Glomerular visceral epithelial cell (primary cell): ENCODE results near the gene RASGRP3.
A peak's percentile ranks its signal among the peaks of the same experiment; 100 is the strongest.

Experiments used
- DNase-seq: peaks from one replicate; pipeline ENCODE4 v3.0.0-alpha.2; 2016; ENCODE audit errors: extremely low spot score

The RASGRP3 gene

DNA sequence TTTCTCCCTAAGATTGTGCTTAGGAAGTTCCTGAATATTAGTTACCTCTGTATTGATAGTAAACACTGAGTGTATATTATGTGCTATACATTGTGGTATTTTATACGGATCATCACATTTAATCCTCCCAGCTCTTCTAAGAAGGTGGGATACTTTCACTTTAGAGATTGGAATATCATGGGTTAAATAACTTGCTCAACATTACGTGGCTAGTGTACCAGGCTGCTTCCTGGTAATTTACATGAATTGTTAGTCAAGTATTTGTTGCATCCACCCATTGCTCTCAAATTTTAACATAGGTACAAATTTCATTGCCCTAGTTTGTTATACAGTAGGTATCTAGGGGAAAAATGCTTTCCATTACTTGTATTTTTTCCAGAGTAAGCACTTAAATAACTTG lies 101.2 kb downstream of the RASGRP3 start:
- no peak for DNase-seq

- no peak for DNase-seq
Observed at GRCh38 chr2:33579227-33579626, 102.8 kb downstream of the RASGRP3 start.

GRCh38 chr2:33581872-33582271 lies 105.4 kb downstream of the RASGRP3 start:
- no peak for DNase-seq

GRCh38 chr2:33583194-33583938 lies 106.9 kb downstream of the RASGRP3 start:
- DNase-seq = peak; percentile 20

DNA sequence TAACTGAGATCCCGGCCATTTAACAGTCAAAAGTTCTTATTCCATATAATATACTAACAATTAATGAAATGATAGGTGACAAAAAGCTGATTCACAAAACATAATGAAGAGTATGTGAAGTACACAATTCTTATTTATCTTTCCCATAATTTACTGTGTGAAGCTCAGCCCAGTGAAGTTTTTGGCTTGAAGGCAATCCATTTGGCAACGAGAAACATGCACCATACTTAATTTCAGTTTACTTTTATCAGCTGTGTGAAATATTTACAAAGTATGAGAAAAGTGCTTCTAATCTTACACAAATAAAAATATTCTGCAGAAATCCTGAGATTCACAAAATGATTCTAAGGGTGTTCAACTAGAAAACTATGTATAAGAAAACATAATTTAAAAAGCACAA lies 110.3 kb downstream of the RASGRP3 start:
- DNase-seq = no peak

GRCh38 chr2:33588232-33588631 lies 111.8 kb downstream of the RASGRP3 start:
- no peak for DNase-seq

DNA sequence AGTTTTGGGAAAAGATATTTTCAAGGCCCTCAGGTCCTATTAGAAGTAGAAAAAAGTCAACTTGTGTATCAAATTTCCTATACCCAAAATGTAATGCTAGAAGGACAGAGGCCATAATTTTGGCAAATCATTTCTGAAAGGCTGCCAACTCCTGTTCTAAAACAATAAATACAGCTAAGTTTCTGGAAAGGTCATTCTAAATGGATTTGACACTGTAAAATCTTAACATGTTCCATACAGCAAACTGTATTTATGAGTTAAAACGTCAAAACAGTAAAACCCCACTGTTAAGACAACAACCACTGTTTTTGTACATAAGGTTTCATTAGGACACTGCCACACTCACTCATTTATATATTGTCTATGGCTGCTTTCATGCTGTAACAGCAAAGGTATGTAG lies 113.0 kb downstream of the RASGRP3 start:
- no peak for DNase-seq

GRCh38 chr2:33595385-33595784 lies 118.9 kb downstream of the RASGRP3 start:
- DNase-seq = no peak

DNA sequence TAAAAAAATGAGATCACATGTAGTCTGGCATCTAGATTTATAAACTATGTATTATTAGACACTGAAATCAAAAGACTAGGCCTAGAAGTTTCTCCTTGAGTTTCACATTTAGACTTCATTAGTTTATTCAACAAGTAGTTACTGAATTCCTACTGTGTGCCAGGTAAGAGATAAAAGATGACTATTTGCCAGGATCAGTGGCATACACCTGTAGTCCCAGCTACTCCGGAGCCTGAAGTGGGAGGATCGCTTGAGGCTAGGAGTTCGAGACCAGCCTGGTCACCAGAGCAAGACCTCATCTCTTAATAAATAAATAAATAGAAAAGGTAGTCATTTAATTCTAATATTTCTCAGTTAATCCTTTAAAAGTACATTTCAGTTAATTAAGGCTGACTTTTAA lies 120.6 kb downstream of the RASGRP3 start:
- no peak for DNase-seq

DNA sequence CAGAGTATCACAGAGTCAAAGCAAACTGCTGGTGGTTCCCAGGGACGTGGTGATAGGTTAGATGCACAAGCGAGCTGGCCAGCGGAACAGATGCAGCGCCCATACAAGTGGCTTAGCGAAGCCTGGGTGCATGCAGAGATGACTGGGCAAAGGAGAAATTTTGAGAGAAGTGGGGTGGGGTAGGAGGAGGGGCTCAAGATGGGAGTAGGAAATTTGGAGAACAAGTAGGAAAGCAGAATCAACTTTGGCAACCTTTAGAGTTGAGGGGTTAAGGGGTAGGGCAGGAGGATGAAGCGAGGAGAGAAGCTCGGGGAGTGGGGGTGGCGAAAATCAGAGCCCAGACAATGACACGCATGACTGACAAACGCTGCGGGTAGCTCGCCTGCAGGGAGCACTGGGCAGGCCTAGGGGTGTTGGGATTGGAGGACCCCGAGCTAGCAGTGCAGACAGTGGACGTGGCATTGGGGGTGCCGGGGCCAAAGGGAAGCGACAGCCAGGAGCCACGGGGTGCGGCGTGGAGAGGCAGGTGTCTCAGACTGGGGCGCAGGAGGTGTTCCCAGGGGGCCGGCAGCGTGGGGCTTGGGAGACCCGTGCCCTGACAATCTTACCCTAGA lies 122.2 kb downstream of the RASGRP3 start:
- peak; percentile 52 for DNase-seq

DNA sequence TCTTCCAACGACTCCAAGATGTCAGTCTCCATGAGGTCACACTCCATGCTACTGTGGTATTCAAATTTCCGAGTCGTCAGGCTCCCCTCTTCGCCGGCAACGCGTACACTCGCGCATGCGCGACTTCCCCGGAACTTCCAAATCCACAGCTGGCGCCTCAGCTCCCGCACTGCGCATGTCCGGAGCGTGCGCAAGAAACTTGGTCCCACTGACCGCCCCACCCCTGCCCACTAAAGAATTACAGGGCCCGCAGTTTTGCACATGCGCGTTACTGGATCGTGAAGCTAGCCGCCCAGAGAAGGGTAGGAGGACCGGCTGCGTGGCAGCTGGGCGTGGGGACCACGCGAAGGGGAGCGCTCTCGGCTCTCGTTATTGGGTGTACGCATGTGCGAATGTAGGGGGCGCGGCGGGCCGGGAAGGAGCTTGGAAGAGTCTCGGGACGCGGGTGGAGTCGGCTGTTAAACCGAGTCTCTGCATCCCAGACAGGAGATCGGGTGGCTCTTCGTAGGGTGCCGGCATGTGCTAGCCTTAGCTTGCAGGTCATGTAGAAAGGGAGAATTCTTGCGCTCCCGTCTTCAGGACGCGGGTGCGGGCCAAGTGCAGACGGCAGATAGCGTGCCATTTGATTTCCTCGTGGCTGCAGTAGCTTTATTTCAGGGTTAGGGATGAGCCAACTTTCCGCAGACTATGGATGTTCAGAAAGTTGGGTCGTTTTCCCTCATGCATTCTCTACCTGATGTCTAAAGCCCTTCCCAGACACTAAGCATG lies 122.9 kb downstream of the RASGRP3 start, which contains the start of gene FAM98A:
FAM98A (minus strand) TSS at position 125 of the 768 bp plus-strand sequence; CDS start at position 47, 78 bp downstream.
- DNase-seq = peak; percentile 99

GRCh38 chr2:33599943-33600192 lies 123.4 kb downstream of the RASGRP3 start:
- no peak for DNase-seq

GRCh38 chr2:33602201-33602830 lies 125.9 kb downstream of the RASGRP3 start:
- DNase-seq = no peak

- DNase-seq = no peak
Observed at GRCh38 chr2:33603416-33603815, 127.0 kb downstream of the RASGRP3 start.

DNA sequence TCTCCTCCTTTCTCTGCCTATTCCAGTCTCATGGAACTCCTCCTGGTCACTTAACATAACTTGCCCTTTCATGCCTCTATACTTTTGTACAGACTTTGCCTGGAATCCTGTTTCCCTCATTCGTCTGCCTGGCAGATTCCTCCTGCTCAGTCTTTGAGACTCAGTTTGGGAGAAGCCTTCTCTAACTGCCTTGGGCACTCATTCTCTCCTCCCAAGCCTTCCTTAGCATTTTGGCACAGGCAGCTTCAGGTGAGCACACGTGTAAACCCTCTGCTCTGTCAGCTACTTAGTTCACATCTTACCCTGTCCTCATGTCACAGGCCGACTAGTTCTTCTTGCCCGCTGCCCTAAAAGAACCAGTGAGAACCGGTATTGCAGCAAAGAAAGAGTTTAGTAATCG lies 128.6 kb downstream of the RASGRP3 start:
- no peak for DNase-seq

GRCh38 chr2:33606100-33606499 lies 129.7 kb downstream of the RASGRP3 start:
- no peak for DNase-seq

GRCh38 chr2:33606622-33607021 lies 130.2 kb downstream of the RASGRP3 start:
- no peak for DNase-seq

DNA sequence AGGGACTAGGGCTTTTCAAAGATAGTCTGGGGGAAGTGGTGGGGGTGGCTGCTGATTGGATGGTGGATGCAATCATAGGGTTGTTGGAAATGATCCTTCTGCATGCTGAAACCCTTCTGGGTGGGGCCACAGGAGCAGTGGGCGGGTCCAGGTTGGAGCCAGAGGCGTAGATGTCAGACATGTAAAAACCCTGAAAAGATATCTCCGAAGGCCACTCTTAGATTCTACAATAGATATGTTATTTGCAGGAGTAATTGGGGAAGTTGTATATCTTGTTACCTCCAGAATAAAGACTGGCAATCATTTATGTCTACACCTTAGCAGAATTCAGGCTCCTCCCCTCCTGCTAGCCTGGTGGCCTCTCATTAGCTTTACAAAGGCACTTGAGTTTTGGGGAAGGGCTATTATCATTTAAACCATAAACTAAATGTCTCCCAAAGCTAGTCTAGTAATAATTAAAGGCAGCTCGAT lies 130.8 kb downstream of the RASGRP3 start:
- no peak for DNase-seq

DNA sequence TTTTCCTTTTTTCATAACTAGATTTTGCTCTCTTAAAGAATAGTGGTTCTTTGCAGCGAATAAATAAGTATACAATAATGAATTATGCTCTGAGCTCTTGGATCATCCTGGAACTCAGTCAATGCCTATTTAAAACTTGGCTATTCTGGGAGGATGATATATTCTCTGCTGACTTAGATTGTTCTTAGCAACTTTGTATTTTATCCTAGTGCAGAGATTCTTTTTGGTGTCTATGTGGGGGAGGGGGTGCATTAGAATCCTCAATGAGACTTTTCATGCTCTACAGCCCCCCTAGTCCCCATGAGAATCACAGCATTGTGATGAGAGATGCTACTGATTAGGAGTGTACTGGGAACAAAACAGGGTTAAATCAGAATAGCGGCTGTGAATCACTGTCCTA lies 131.5 kb downstream of the RASGRP3 start:
- DNase-seq = no peak

- DNase-seq = no peak
Observed at GRCh38 chr2:33614190-33614589, 137.7 kb downstream of the RASGRP3 start.
